ENCODE measurements around the gene LNX1. TPM values are rescaled to one million over a fixed set of nuclear protein-coding genes. Genes with fewer than 3 reads are reported as not detected.

Gene LNX1
- total RNA-seq, 5 donors from 2014 or later (not counting 1 experiment from before 2014, with no cell fraction given) = 0.45 TPM; not detected in 4

- DNase-seq = no peak
- Mint-ChIP-seq H3K27ac (no peak overlapping the region), H3K4me1 (no peaks in the 10 kb centered on the region), H3K27me3 (peaks cover 15 to 18% of the 10 kb centered on the region in 2 donors), H3K9me3 (no peaks in the 10 kb centered on the region), H3K36me3 (no peaks in the 10 kb centered on the region), H3K4me3 (no peak overlapping the region)
- H3K36me3 ChIP-seq (ENCODE audit: control insufficient read depth in 2 of 2, extremely low read depth in 1 of 2, insufficient read depth in 1 of 2, low read length in 1 of 2) = no peaks in the 10 kb centered on the region
- H3K4me1 ChIP-seq (ENCODE audit: control insufficient read depth in 1 of 2, extremely low read depth in 1 of 2, insufficient read depth in 2 of 2, low read length in 2 of 2) = no peaks in the 10 kb centered on the region
- no peaks in the 10 kb centered on the region for H3K9me3 ChIP-seq
- CTCF ChIA-PET = interaction anchor here in 1 of 2 donors (0.5 kb wide), 1 partner anchor 1708 kb away, joined by 3 read pairs; no protein-coding TSS in a partner anchor
- no peak overlapping the region for H3K27ac ChIP-seq (ENCODE audit: low read length)
- POLR2A ChIA-PET = no interaction called here
- H3K27me3 ChIP-seq (replicated peaks in 1 of 2; ENCODE audit: control insufficient read depth in 2 of 2, extremely low read depth in 1 of 2, insufficient read depth in 2 of 2, low read length in 1 of 2) = no peaks in the 10 kb centered on the region
- no peak for ATAC-seq (replicated peaks in 1 of 4)
- no CpG with 5 or more reads among the region's 3 CpGs for WGBS (ENCODE audit: insufficient coverage)
- H3K4me3 ChIP-seq (ENCODE audit: control insufficient read depth in 1 of 2, extremely low read depth in 1 of 2, low read length in 1 of 2) = no peak overlapping the region
These were observed 62.3 kb downstream of the LNX1 start for GRCh38 chr4:53529025-53529424.

- POLR2A ChIA-PET = interaction anchor here in 1 of 2 donors (0.7 kb wide), 1 partner anchor 1649 kb away, joined by 3 read pairs; no protein-coding TSS in a partner anchor
- no peaks in the 10 kb centered on the region for H3K4me1 Mint-ChIP-seq
- H3K4me1 ChIP-seq (ENCODE audit: control insufficient read depth in 1 of 2, extremely low read depth in 1 of 2, insufficient read depth in 2 of 2, low read length in 2 of 2) = no peaks in the 10 kb centered on the region
- no peak overlapping the region for H3K4me3 Mint-ChIP-seq
- H3K36me3 ChIP-seq (ENCODE audit: control insufficient read depth in 2 of 2, extremely low read depth in 1 of 2, insufficient read depth in 1 of 2, low read length in 1 of 2) = no peaks in the 10 kb centered on the region
- H3K36me3 Mint-ChIP-seq = no peaks in the 10 kb centered on the region
- H3K4me3 ChIP-seq (ENCODE audit: control insufficient read depth in 1 of 2, extremely low read depth in 1 of 2, low read length in 1 of 2) = no peak overlapping the region
- no peak overlapping the region for H3K27ac Mint-ChIP-seq
- CTCF ChIA-PET = no interaction called here
- H3K27me3 Mint-ChIP-seq = peaks cover 15 to 17% of the 10 kb centered on the region in 2 donors
- no peaks in the 10 kb centered on the region for H3K27me3 ChIP-seq (replicated peaks in 1 of 2; ENCODE audit: control insufficient read depth in 2 of 2, extremely low read depth in 1 of 2, insufficient read depth in 2 of 2, low read length in 1 of 2)
- no peak overlapping the region for H3K27ac ChIP-seq (ENCODE audit: low read length)
- 96% methylated on average over 3 of the region's 4 CpGs for WGBS (ENCODE audit: insufficient coverage)
- no peaks in the 10 kb centered on the region for H3K9me3 Mint-ChIP-seq
- no peak for DNase-seq
- ATAC-seq (replicated peaks in 1 of 4) = no peak
- no peaks in the 10 kb centered on the region for H3K9me3 ChIP-seq
These were observed 63.4 kb downstream of the LNX1 start for GRCh38 chr4:53527930-53528329.

DNA sequence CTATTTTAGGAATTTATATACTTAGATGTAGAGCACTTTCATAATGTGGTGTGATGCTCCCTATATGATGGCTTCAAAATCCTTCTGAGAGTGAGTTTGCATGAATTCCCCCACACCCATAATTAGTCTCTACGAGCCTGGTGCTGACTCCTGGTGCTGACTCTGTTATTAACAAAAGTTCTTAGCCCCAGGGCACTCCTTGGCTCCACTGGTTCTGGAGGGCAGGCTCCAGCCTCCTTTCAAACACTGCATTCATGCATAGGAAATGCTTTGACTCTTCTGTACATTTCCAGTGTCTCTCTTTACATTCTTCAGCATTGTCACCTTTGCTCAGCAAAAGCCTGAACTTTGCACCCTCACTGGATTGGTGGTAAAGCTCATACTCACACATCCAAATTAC lies 64.0 kb downstream of the LNX1 start:
- no peaks in the 10 kb centered on the region for H3K4me1 ChIP-seq (ENCODE audit: control insufficient read depth in 1 of 2, extremely low read depth in 1 of 2, insufficient read depth in 2 of 2, low read length in 2 of 2)
- H3K4me3 Mint-ChIP-seq = no peak overlapping the region
- WGBS (ENCODE audit: insufficient coverage) = 25% methylated on average over 1 of the region's 1 CpG
- H3K27me3 ChIP-seq (replicated peaks in 1 of 2; ENCODE audit: control insufficient read depth in 2 of 2, extremely low read depth in 1 of 2, insufficient read depth in 2 of 2, low read length in 1 of 2) = no peaks in the 10 kb centered on the region
- no peaks in the 10 kb centered on the region for H3K9me3 Mint-ChIP-seq
- H3K27me3 Mint-ChIP-seq = peaks cover 17% of the 10 kb centered on the region in 2 donors
- ChIA-PET CTCF (no interaction called here), POLR2A (interaction anchor here in 1 of 2 donors (0.7 kb wide), 1 partner anchor 1648 kb away, joined by 3 read pairs; no protein-coding TSS in a partner anchor)
- DNase-seq = no peak
- H3K27ac Mint-ChIP-seq = no peak overlapping the region
- H3K4me1 Mint-ChIP-seq = no peaks in the 10 kb centered on the region
- no peaks in the 10 kb centered on the region for H3K36me3 Mint-ChIP-seq
- ATAC-seq (replicated peaks in 1 of 4) = no peak
- no peak overlapping the region for H3K4me3 ChIP-seq (ENCODE audit: control insufficient read depth in 1 of 2, extremely low read depth in 1 of 2, low read length in 1 of 2)
- H3K9me3 ChIP-seq = no peaks in the 10 kb centered on the region
- H3K27ac ChIP-seq (ENCODE audit: low read length) = no peak overlapping the region
- no peaks in the 10 kb centered on the region for H3K36me3 ChIP-seq (ENCODE audit: control insufficient read depth in 2 of 2, extremely low read depth in 1 of 2, insufficient read depth in 1 of 2, low read length in 1 of 2)

- no peaks in the 10 kb centered on the region for H3K36me3 Mint-ChIP-seq
- DNase-seq (no peak), ATAC-seq (replicated peaks in 1 of 4) (no peak)
- Histone ChIP-seq H3K9me3 (no peaks in the 10 kb centered on the region), H3K27me3 (replicated peaks in 1 of 2; ENCODE audit: control insufficient read depth in 2 of 2, extremely low read depth in 1 of 2, insufficient read depth in 2 of 2, low read length in 1 of 2) (peaks cover 0 to 2% of the 10 kb centered on the region in 2 experiments), H3K36me3 (ENCODE audit: control insufficient read depth in 2 of 2, extremely low read depth in 1 of 2, insufficient read depth in 1 of 2, low read length in 1 of 2) (no peaks in the 10 kb centered on the region), H3K4me3 (ENCODE audit: control insufficient read depth in 1 of 2, extremely low read depth in 1 of 2, low read length in 1 of 2) (no peak overlapping the region), H3K27ac (ENCODE audit: low read length) (no peak overlapping the region), H3K4me1 (ENCODE audit: control insufficient read depth in 1 of 2, extremely low read depth in 1 of 2, insufficient read depth in 2 of 2, low read length in 2 of 2) (no peaks in the 10 kb centered on the region)
- H3K9me3 Mint-ChIP-seq = no peaks in the 10 kb centered on the region
- H3K4me1 Mint-ChIP-seq = no peaks in the 10 kb centered on the region
- H3K27me3 Mint-ChIP-seq = peaks cover 15 to 18% of the 10 kb centered on the region in 2 donors
- ChIA-PET POLR2A (no interaction called here), CTCF (no interaction called here)
- H3K4me3 Mint-ChIP-seq = no peak overlapping the region
- no peak overlapping the region for H3K27ac Mint-ChIP-seq
These were observed 69.0 kb downstream of the LNX1 start for GRCh38 chr4:53522334-53522733.

GRCh38 chr4:53520116-53520515 lies 71.2 kb downstream of the LNX1 start:
- Histone ChIP-seq H3K36me3 (ENCODE audit: control insufficient read depth in 2 of 2, extremely low read depth in 1 of 2, insufficient read depth in 1 of 2, low read length in 1 of 2) (no peaks in the 10 kb centered on the region), H3K4me1 (ENCODE audit: control insufficient read depth in 1 of 2, extremely low read depth in 1 of 2, insufficient read depth in 2 of 2, low read length in 2 of 2) (no peaks in the 10 kb centered on the region), H3K27me3 (replicated peaks in 1 of 2; ENCODE audit: control insufficient read depth in 2 of 2, extremely low read depth in 1 of 2, insufficient read depth in 2 of 2, low read length in 1 of 2) (peaks cover 0 to 2% of the 10 kb centered on the region in 2 experiments), H3K9me3 (no peaks in the 10 kb centered on the region), H3K4me3 (ENCODE audit: control insufficient read depth in 1 of 2, extremely low read depth in 1 of 2, low read length in 1 of 2) (no peak overlapping the region), H3K27ac (ENCODE audit: low read length) (no peak overlapping the region)
- CTCF ChIA-PET = no interaction called here
- H3K4me1 Mint-ChIP-seq = no peaks in the 10 kb centered on the region
- no peak overlapping the region for H3K27ac Mint-ChIP-seq
- no peaks in the 10 kb centered on the region for H3K36me3 Mint-ChIP-seq
- POLR2A ChIA-PET = interaction anchor here in 1 of 2 donors (0.9 kb wide), 1 partner anchor 9 kb away, joined by 3 read pairs; no protein-coding TSS in a partner anchor
- ATAC-seq (replicated peaks in 1 of 4) = no peak
- no peaks in the 10 kb centered on the region for H3K9me3 Mint-ChIP-seq
- no peak overlapping the region for H3K4me3 Mint-ChIP-seq
- H3K27me3 Mint-ChIP-seq = peaks cover 13 to 18% of the 10 kb centered on the region in 2 donors
- WGBS (ENCODE audit: insufficient coverage) = 81% methylated on average over 4 of the region's 6 CpGs
- no peak for DNase-seq

DNA sequence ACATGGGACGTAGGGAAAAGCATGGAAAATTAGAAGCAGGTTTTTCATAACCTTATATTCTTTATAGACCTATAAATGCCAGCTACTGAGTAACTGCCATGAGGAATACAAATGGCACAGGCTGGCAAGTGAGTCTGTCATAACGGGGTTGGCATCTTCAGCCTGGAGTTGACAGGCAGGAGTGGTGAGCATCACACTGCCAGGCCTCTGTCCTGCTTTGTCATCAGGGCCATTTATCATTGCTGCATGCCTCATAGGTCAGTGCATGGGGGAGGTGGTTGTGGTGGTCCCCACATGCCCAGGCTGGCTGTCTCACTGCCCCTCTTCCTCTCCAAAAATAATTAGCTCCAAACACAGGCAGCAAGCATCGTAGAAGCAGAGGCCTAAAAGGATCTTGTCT lies 72.5 kb downstream of the LNX1 start:
- 91% methylated on average over 1 of the region's 3 CpGs for WGBS (ENCODE audit: insufficient coverage)
- DNase-seq = no peak
- ChIA-PET POLR2A (no interaction called here), CTCF (no interaction called here)
- H3K27me3 Mint-ChIP-seq = peaks cover 11 to 12% of the 10 kb centered on the region in 2 donors
- Histone ChIP-seq H3K36me3 (ENCODE audit: control insufficient read depth in 2 of 2, extremely low read depth in 1 of 2, insufficient read depth in 1 of 2, low read length in 1 of 2) (no peaks in the 10 kb centered on the region), H3K27me3 (replicated peaks in 1 of 2; ENCODE audit: control insufficient read depth in 2 of 2, extremely low read depth in 1 of 2, insufficient read depth in 2 of 2, low read length in 1 of 2) (peaks cover 0 to 2% of the 10 kb centered on the region in 2 experiments), H3K4me1 (ENCODE audit: control insufficient read depth in 1 of 2, extremely low read depth in 1 of 2, insufficient read depth in 2 of 2, low read length in 2 of 2) (no peaks in the 10 kb centered on the region), H3K4me3 (ENCODE audit: control insufficient read depth in 1 of 2, extremely low read depth in 1 of 2, low read length in 1 of 2) (no peak overlapping the region), H3K9me3 (no peaks in the 10 kb centered on the region), H3K27ac (ENCODE audit: low read length) (no peak overlapping the region)
- H3K9me3 Mint-ChIP-seq = no peaks in the 10 kb centered on the region
- no peaks in the 10 kb centered on the region for H3K4me1 Mint-ChIP-seq
- H3K36me3 Mint-ChIP-seq = no peaks in the 10 kb centered on the region
- ATAC-seq (replicated peaks in 1 of 4) = no peak
- H3K4me3 Mint-ChIP-seq = no peak overlapping the region
- H3K27ac Mint-ChIP-seq = no peak overlapping the region

DNA sequence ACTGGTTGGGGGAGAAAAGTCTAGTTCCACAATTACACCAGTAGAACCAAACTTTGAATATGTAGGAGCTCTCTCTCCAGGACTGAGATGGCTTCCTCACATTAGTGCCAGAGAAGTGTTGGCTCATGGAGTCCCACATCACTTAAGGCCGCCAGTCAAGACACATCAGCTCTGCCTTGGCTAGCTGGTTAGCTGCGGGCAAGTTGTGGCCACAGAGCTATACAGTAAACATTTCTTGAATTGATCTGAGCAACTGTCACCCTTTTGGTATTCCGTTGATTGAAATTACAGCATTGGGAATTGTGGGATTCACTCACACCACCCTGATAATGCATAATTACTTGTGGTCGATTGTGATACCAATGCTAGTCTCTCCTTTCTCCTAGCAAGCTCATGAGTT lies 76.2 kb downstream of the LNX1 start:
- Mint-ChIP-seq H3K4me1 (no peaks in the 10 kb centered on the region), H3K27me3 (peaks cover 5 to 6% of the 10 kb centered on the region in 2 donors), H3K27ac (no peak overlapping the region), H3K36me3 (no peaks in the 10 kb centered on the region), H3K9me3 (no peaks in the 10 kb centered on the region), H3K4me3 (no peak overlapping the region)
- DNase-seq (no peak), ATAC-seq (replicated peaks in 1 of 4) (no peak)
- H3K9me3 ChIP-seq = no peaks in the 10 kb centered on the region
- WGBS (ENCODE audit: insufficient coverage) = 84% methylated on average over 3 of the region's 4 CpGs
- peaks cover 0 to 2% of the 10 kb centered on the region in 2 experiments for H3K27me3 ChIP-seq (replicated peaks in 1 of 2; ENCODE audit: control insufficient read depth in 2 of 2, extremely low read depth in 1 of 2, insufficient read depth in 2 of 2, low read length in 1 of 2)
- no peak overlapping the region for H3K27ac ChIP-seq (ENCODE audit: low read length)
- H3K36me3 ChIP-seq (ENCODE audit: control insufficient read depth in 2 of 2, extremely low read depth in 1 of 2, insufficient read depth in 1 of 2, low read length in 1 of 2) = no peaks in the 10 kb centered on the region
- no peaks in the 10 kb centered on the region for H3K4me1 ChIP-seq (ENCODE audit: control insufficient read depth in 1 of 2, extremely low read depth in 1 of 2, insufficient read depth in 2 of 2, low read length in 2 of 2)
- CTCF ChIA-PET = no interaction called here
- POLR2A ChIA-PET = no interaction called here
- H3K4me3 ChIP-seq (ENCODE audit: control insufficient read depth in 1 of 2, extremely low read depth in 1 of 2, low read length in 1 of 2) = no peak overlapping the region
